ENCODE results near the gene SASH1. TPM values are rescaled to one million over a fixed set of nuclear protein-coding genes. Genes with fewer than 3 reads are reported as not detected.

The SASH1 gene
- total RNA-seq, 1 experiment from 2014 or later = 9.8 TPM

GRCh38 chr6:148396926-148397325 is 54.3 kb downstream of the SASH1 start:
- no peaks in the 10 kb centered on the region for H3K27me3 ChIP-seq (ENCODE audit: low read length)
- H3K4me1 ChIP-seq (ENCODE audit: insufficient read depth, low read length) = no peaks in the 10 kb centered on the region
- BruUV-seq (replicated peaks) = no TSS peak
- no peak overlapping the region for H3K4me3 ChIP-seq (ENCODE audit: low read length)
- H3F3A ChIP-seq (ENCODE audit: low read length, unreplicated experiment) = no peaks in the 10 kb centered on the region
- no peaks in the 10 kb centered on the region for H3K36me3 ChIP-seq (ENCODE audit: low read depth, low read length)
- DNase-seq = no peak
- ChIA-PET POLR2A (ENCODE audit: unreplicated experiment) (no interaction called here), CTCF (no interaction called here)
- H3K9ac ChIP-seq (ENCODE audit: low read length) = no peak overlapping the region
- TF ChIP-seq, protein P1, sequence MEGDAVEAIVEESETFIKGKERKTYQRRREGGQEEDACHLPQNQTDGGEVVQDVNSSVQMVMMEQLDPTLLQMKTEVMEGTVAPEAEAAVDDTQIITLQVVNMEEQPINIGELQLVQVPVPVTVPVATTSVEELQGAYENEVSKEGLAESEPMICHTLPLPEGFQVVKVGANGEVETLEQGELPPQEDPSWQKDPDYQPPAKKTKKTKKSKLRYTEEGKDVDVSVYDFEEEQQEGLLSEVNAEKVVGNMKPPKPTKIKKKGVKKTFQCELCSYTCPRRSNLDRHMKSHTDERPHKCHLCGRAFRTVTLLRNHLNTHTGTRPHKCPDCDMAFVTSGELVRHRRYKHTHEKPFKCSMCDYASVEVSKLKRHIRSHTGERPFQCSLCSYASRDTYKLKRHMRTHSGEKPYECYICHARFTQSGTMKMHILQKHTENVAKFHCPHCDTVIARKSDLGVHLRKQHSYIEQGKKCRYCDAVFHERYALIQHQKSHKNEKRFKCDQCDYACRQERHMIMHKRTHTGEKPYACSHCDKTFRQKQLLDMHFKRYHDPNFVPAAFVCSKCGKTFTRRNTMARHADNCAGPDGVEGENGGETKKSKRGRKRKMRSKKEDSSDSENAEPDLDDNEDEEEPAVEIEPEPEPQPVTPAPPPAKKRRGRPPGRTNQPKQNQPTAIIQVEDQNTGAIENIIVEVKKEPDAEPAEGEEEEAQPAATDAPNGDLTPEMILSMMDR (conservative IDR thresholded peaks at IDR 0.05; ENCODE audit: low read depth, low read length) = no peak
- TF ChIP-seq EZH2 (IDR thresholded peaks at IDR 0.05; ENCODE audit: low read length, unreplicated experiment) (no peak), EZH2phosphoT487 (IDR thresholded peaks at IDR 0.05; ENCODE audit: borderline replicate concordance, low read length) (no peak)
- H4K20me1 ChIP-seq (ENCODE audit: low read length) = no peaks in the 10 kb centered on the region
- no peak overlapping the region for H3K27ac ChIP-seq (ENCODE audit: low read length)
- intact Hi-C loops (cut with micrococcal nuclease) = no loop called here
- no peaks in the 10 kb centered on the region for H3K9me2 ChIP-seq (replicated peaks; ENCODE audit: low read length)
- no peaks in the 10 kb centered on the region for H3K79me2 ChIP-seq (ENCODE audit: low read length)
- no peaks in the 10 kb centered on the region for H3K9me3 ChIP-seq (ENCODE audit: low read length)
- H2AFZ ChIP-seq (ENCODE audit: low read length) = no peak overlapping the region
- no peak overlapping the region for H3K4me2 ChIP-seq (ENCODE audit: low read length)
- ATAC-seq = no peak

- no peak for DNase-seq
- intact Hi-C loops (cut with micrococcal nuclease) = no loop called here
Measured at GRCh38 chr6:148398244-148398643, 55.6 kb downstream of the SASH1 start.

GRCh38 chr6:148398678-148399077 is 56.0 kb downstream of the SASH1 start:
- no peaks in the 10 kb centered on the region for H3K79me2 ChIP-seq (ENCODE audit: low read length)
- intact Hi-C loops (cut with micrococcal nuclease) = no loop called here
- no peak overlapping the region for H3K9ac ChIP-seq (ENCODE audit: low read length)
- H3K9me3 ChIP-seq (ENCODE audit: low read length) = no peaks in the 10 kb centered on the region
- POLR2A ChIA-PET (ENCODE audit: unreplicated experiment) = no interaction called here
- no peaks in the 10 kb centered on the region for H3F3A ChIP-seq (ENCODE audit: low read length, unreplicated experiment)
- ATAC-seq = no peak
- no peak overlapping the region for H3K4me2 ChIP-seq (ENCODE audit: low read length)
- H2AFZ ChIP-seq (ENCODE audit: low read length) = no peak overlapping the region
- no peak overlapping the region for H3K27ac ChIP-seq (ENCODE audit: low read length)
- TF ChIP-seq EZH2 (IDR thresholded peaks at IDR 0.05; ENCODE audit: low read length, unreplicated experiment) = no peak
- TF ChIP-seq, protein P1 (conservative IDR thresholded peaks at IDR 0.05; ENCODE audit: low read depth, low read length) = no peak
- TF ChIP-seq EZH2phosphoT487 (IDR thresholded peaks at IDR 0.05; ENCODE audit: borderline replicate concordance, low read length) = no peak
- CTCF ChIA-PET = no interaction called here
- no peak overlapping the region for H3K4me3 ChIP-seq (ENCODE audit: low read length)
- no peaks in the 10 kb centered on the region for H3K36me3 ChIP-seq (ENCODE audit: low read depth, low read length)
- H4K20me1 ChIP-seq (ENCODE audit: low read length) = no peaks in the 10 kb centered on the region
- H3K4me1 ChIP-seq (ENCODE audit: insufficient read depth, low read length) = no peaks in the 10 kb centered on the region
- no peaks in the 10 kb centered on the region for H3K9me2 ChIP-seq (replicated peaks; ENCODE audit: low read length)
- H3K27me3 ChIP-seq (ENCODE audit: low read length) = no peaks in the 10 kb centered on the region
- BruUV-seq (replicated peaks) = no TSS peak
- DNase-seq = no peak

More at GRCh38 chr6:148398244-148398643, 55.6 kb downstream of the SASH1 start:
- no peak for TF ChIP-seq EZH2phosphoT487 (IDR thresholded peaks at IDR 0.05; ENCODE audit: borderline replicate concordance, low read length)
- TF ChIP-seq, protein P1 (conservative IDR thresholded peaks at IDR 0.05; ENCODE audit: low read depth, low read length) = no peak
- no peak for TF ChIP-seq EZH2 (IDR thresholded peaks at IDR 0.05; ENCODE audit: low read length, unreplicated experiment)
- ATAC-seq = no peak
- Histone ChIP-seq H3K9me3 (ENCODE audit: low read length) (no peaks in the 10 kb centered on the region), H3K9ac (ENCODE audit: low read length) (no peak overlapping the region), H3K9me2 (replicated peaks; ENCODE audit: low read length) (no peaks in the 10 kb centered on the region), H3K36me3 (ENCODE audit: low read depth, low read length) (no peaks in the 10 kb centered on the region), H3K79me2 (ENCODE audit: low read length) (no peaks in the 10 kb centered on the region), H3F3A (ENCODE audit: low read length, unreplicated experiment) (no peaks in the 10 kb centered on the region), H3K27me3 (ENCODE audit: low read length) (no peaks in the 10 kb centered on the region), H3K4me2 (ENCODE audit: low read length) (no peak overlapping the region), H4K20me1 (ENCODE audit: low read length) (no peaks in the 10 kb centered on the region), H3K4me3 (ENCODE audit: low read length) (no peak overlapping the region), H2AFZ (ENCODE audit: low read length) (no peak overlapping the region), H3K27ac (ENCODE audit: low read length) (no peak overlapping the region), H3K4me1 (ENCODE audit: insufficient read depth, low read length) (no peaks in the 10 kb centered on the region)
- POLR2A ChIA-PET (ENCODE audit: unreplicated experiment) = no interaction called here
- BruUV-seq (replicated peaks) = no TSS peak
- CTCF ChIA-PET = no interaction called here

Data from PC-3 (cell line).